Activated B cell treated with CpG ODN at 0.5 μM for 24 hours (primary cell): Measurements from ENCODE around the gene MYZAP. TPM values are rescaled to one million over a fixed set of nuclear protein-coding genes. Genes with fewer than 3 reads are reported as not detected.

Experiments used
- ATAC-seq: fragments of 200-7000 bp; cut with Tn5 transposase; one replicate; pipeline ENCODE4 v1.10.0; 2021; ENCODE audit warnings: low read depth, mild to moderate bottlenecking, moderate library complexity
- CTCF ChIA-PET: fragments of 350-600 bp; sonication (Branson Sonifier 250); formaldehyde crosslinking; loops from one replicate; lab custom pipeline; 2021; ENCODE audit warnings: antibody characterized with exemption; lab: Charles Lee
- POLR2A ChIA-PET: fragments of 350-600 bp; sonication (Branson Sonifier 250); formaldehyde crosslinking; loops from one replicate; lab custom pipeline; 2021; ENCODE audit warnings: antibody characterized with exemption; lab: Charles Lee
- DNase-seq: peaks from one replicate; pipeline ENCODE4 v3.0.0; 2022
- H3K27ac Mint-ChIP-seq: one replicate; pipeline ENCODE4 v1.8.0; 2020; ENCODE audit warnings: mixed read lengths
- H3K27me3 Mint-ChIP-seq: one replicate; pipeline ENCODE4 v1.8.0; 2021; ENCODE audit warnings: mixed read lengths
- H3K36me3 Mint-ChIP-seq: one replicate; pipeline ENCODE4 v1.8.0; 2021; ENCODE audit warnings: low read depth, mixed read lengths
- H3K4me1 Mint-ChIP-seq: one replicate; pipeline ENCODE4 v1.8.0; 2021; ENCODE audit warnings: mixed read lengths
- H3K4me3 Mint-ChIP-seq: one replicate; pipeline ENCODE4 v1.8.0; 2020; ENCODE audit warnings: mild to moderate bottlenecking, mixed read lengths
- H3K9me3 Mint-ChIP-seq: one replicate; pipeline ENCODE4 v1.8.0; 2020; ENCODE audit warnings: mixed read lengths
- CTCF ChIP-seq: fragments of 200-600 bp; IDR thresholded peaks from one replicate; pipeline ENCODE4 v1.8.0; 2022; ENCODE audit warnings: antibody characterized with exemption, mild to moderate bottlenecking
- intact Hi-C: fragments of 100-400 bp; cut with micrococcal nuclease; formaldehyde crosslinking; loops from one replicate; pipeline ENCODE4 v1.15.1; 2024
- total RNA-seq: library from RNA; stranded (reverse); gene quantifications from 2 replicates; pipeline ENCODE4 v1.2.3, GENCODE V29; 2022

The MYZAP gene
- total RNA-seq, 1 donor from 2014 or later, result 1.00 TPM

- TF ChIP-seq CTCF, result no peak
- H3K36me3 Mint-ChIP-seq, result peaks cover 62% of the 10 kb centered on the region
Observed at GRCh38 chr15:57718309-57718708, 126.6 kb downstream of the MYZAP start.

GRCh38 chr15:57720867-57721266, 129.2 kb downstream of the MYZAP start:
- H3K36me3 Mint-ChIP-seq, result peaks cover 49% of the 10 kb centered on the region
- no peak for DNase-seq

More at GRCh38 chr15:57718309-57718708, 126.6 kb downstream of the MYZAP start:
- ChIA-PET POLR2A (no interaction called here), CTCF (no interaction called here)
- no peak for ATAC-seq
- Mint-ChIP-seq H3K27ac (no peak overlapping the region), H3K4me1 (peaks cover 2% of the 10 kb centered on the region), H3K9me3 (no peaks in the 10 kb centered on the region), H3K27me3 (no peaks in the 10 kb centered on the region), H3K4me3 (no peak overlapping the region)
- no peak for DNase-seq
- intact Hi-C loops, result no loop called here

GRCh38 chr15:57726411-57726810, 134.7 kb downstream of the MYZAP start:
- ChIA-PET POLR2A (no interaction called here), CTCF (no interaction called here)
- intact Hi-C loops, result no loop called here
- Mint-ChIP-seq H3K4me1 (no peaks in the 10 kb centered on the region), H3K27ac (no peak overlapping the region), H3K36me3 (peaks cover 13% of the 10 kb centered on the region), H3K27me3 (no peaks in the 10 kb centered on the region), H3K9me3 (no peaks in the 10 kb centered on the region), H3K4me3 (no peak overlapping the region)
- DNase-seq, result no peak
- TF ChIP-seq CTCF, result no peak
- ATAC-seq, result no peak

More at GRCh38 chr15:57720867-57721266, 129.2 kb downstream of the MYZAP start:
- ATAC-seq, result no peak
- ChIA-PET CTCF (interaction anchor here (0.8 to 1.5 kb wide), 2 partner anchors 9 to 12 kb away, joined by 3 to 4 read pairs; no protein-coding TSS in a partner anchor), POLR2A (no interaction called here)
- Mint-ChIP-seq H3K27ac (no peak overlapping the region), H3K9me3 (no peaks in the 10 kb centered on the region), H3K27me3 (no peaks in the 10 kb centered on the region), H3K4me1 (no peaks in the 10 kb centered on the region), H3K4me3 (no peak overlapping the region)
- TF ChIP-seq CTCF, result no peak
- intact Hi-C loops, result no loop called here

GRCh38 chr15:57727031-57727430, 135.3 kb downstream of the MYZAP start:
- no peak overlapping the region for H3K27ac Mint-ChIP-seq
- CTCF ChIA-PET, result no interaction called here
- no peak for TF ChIP-seq CTCF
- no peak overlapping the region for H3K4me3 Mint-ChIP-seq
- no peaks in the 10 kb centered on the region for H3K9me3 Mint-ChIP-seq
- intact Hi-C loops, result no loop called here
- POLR2A ChIA-PET, result no interaction called here
- ATAC-seq (no peak), DNase-seq (no peak)
- H3K36me3 Mint-ChIP-seq, result peaks cover 13% of the 10 kb centered on the region
- H3K4me1 Mint-ChIP-seq, result no peaks in the 10 kb centered on the region
- H3K27me3 Mint-ChIP-seq, result no peaks in the 10 kb centered on the region

- DNase-seq (no peak), ATAC-seq (no peak)
- ChIA-PET CTCF (no interaction called here), POLR2A (no interaction called here)
- H3K27ac Mint-ChIP-seq, result no peak overlapping the region
- no peaks in the 10 kb centered on the region for H3K9me3 Mint-ChIP-seq
- peaks cover 8% of the 10 kb centered on the region for H3K36me3 Mint-ChIP-seq
- no peak overlapping the region for H3K4me3 Mint-ChIP-seq
- H3K27me3 Mint-ChIP-seq, result no peaks in the 10 kb centered on the region
- no peaks in the 10 kb centered on the region for H3K4me1 Mint-ChIP-seq
- TF ChIP-seq CTCF, result no peak
- intact Hi-C loops, result no loop called here
Observed at GRCh38 chr15:57728436-57728835, 136.7 kb downstream of the MYZAP start.
